HL-60/S4 (cell line): Measurements from ENCODE around the gene NRDE2.

Source experiments
- in situ Hi-C: fragments of 300-500 bp; cut with MboI; formaldehyde crosslinking; loops from 2 replicates; pipeline ENCODE4 v1.14.3; 2022; ENCODE audit warnings: low sequenced_read_pairs

The NRDE2 gene

GRCh38 chr14:90275458-90275814 lies 56.3 kb downstream of the NRDE2 start:
- in situ Hi-C loops = no loop called here

GRCh38 chr14:90274808-90275457 lies 56.8 kb downstream of the NRDE2 start:
- in situ Hi-C loops = no loop called here

- in situ Hi-C loops = no loop called here
Observed at GRCh38 chr14:90274019-90274418, 57.7 kb downstream of the NRDE2 start.

- in situ Hi-C loops = no loop called here
Observed at GRCh38 chr14:90273532-90273931, 58.2 kb downstream of the NRDE2 start.

GRCh38 chr14:90272523-90272922 lies 59.2 kb downstream of the NRDE2 start:
- in situ Hi-C loops = no loop called here

- in situ Hi-C loops = no loop called here
Observed at GRCh38 chr14:90268420-90268819, 63.3 kb downstream of the NRDE2 start.

GRCh38 chr14:90266441-90267154 lies 65.1 kb downstream of the NRDE2 start:
- in situ Hi-C loops = no loop called here

- in situ Hi-C loops = no loop called here
Observed at GRCh38 chr14:90263748-90264449, 67.8 kb downstream of the NRDE2 start.

- in situ Hi-C loops = no loop called here
Observed at GRCh38 chr14:90256354-90257131, 75.2 kb downstream of the NRDE2 start, which contains the start of gene PSMC1. Gene PSMC1, plus strand, starts transcription at chr14:90256553. Its CDS starts 45 bp downstream, at chr14:90256598.

GRCh38 chr14:90255871-90256270 lies 75.9 kb downstream of the NRDE2 start:
- in situ Hi-C loops = no loop called here

- in situ Hi-C loops = no loop called here
Observed at GRCh38 chr14:90253826-90254225, 77.9 kb downstream of the NRDE2 start.

GRCh38 chr14:90248594-90248993 lies 83.1 kb downstream of the NRDE2 start:
- in situ Hi-C loops = loop anchor here (25.0 kb wide), 1 partner anchor 261 kb away; no protein-coding TSS in a partner anchor

- in situ Hi-C loops = loop anchor here (25.0 kb wide), 1 partner anchor 260 kb away; no protein-coding TSS in a partner anchor
Observed at GRCh38 chr14:90247441-90247840, 84.3 kb downstream of the NRDE2 start.

- in situ Hi-C loops = loop anchor here (25.0 kb wide), 1 partner anchor 260 kb away; no protein-coding TSS in a partner anchor
Observed at GRCh38 chr14:90246936-90247335, 84.8 kb downstream of the NRDE2 start.

GRCh38 chr14:90242444-90242843 lies 89.3 kb downstream of the NRDE2 start:
- in situ Hi-C loops = loop anchor here (25.0 kb wide), 1 partner anchor 255 kb away; no protein-coding TSS in a partner anchor

GRCh38 chr14:90239139-90239538 lies 92.6 kb downstream of the NRDE2 start:
- in situ Hi-C loops = loop anchor here (25.0 kb wide), 1 partner anchor 252 kb away; no protein-coding TSS in a partner anchor

GRCh38 chr14:90235179-90235976 lies 96.4 kb downstream of the NRDE2 start:
- in situ Hi-C loops = loop anchor here (25.0 kb wide), 1 partner anchor 248 kb away; no protein-coding TSS in a partner anchor

- in situ Hi-C loops = loop anchor here (25.0 kb wide), 1 partner anchor 243 kb away; no protein-coding TSS in a partner anchor
Observed at GRCh38 chr14:90229942-90230341, 101.8 kb downstream of the NRDE2 start.

GRCh38 chr14:90228478-90228877 lies 103.3 kb downstream of the NRDE2 start:
- in situ Hi-C loops = loop anchor here (25.0 kb wide), 1 partner anchor 241 kb away; no protein-coding TSS in a partner anchor
